Measurements from ENCODE around the gene ST6GALNAC5. TPM values are rescaled to one million over a fixed set of nuclear protein-coding genes. Genes with fewer than 3 reads are reported as not detected.

The ST6GALNAC5 gene
- total and polyA plus RNA-seq, 2 of the 13 experiments (the other 11 are each of a cell fraction or from before 2014, with no cell fraction given): not detected

DNA sequence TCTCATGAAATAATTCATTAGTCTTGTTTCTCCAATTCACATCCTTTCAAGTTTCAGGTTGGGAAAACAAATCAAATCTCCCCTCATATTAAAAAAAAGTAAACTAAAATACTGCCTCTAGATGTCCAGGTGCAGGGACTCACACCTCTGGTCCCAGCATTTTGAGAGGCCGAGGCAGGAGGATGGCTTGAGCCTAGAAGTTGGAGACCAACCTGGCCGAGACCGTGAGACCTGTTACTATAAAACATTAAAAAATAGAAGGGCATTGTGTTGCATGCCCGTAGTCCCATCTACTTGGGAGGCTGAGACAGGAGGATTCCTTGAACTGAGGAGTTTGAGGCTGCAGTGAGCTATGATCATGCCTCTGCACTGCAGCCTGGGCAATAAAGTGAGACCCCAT is 61.9 kb downstream of the ST6GALNAC5 start:
- DNase-seq (ENCODE audit: low spot score) (no peak), FAIRE-seq (no peak), ATAC-seq (no peak)
- Histone ChIP-seq H3K4me3 (replicated peaks in 1 of 3; ENCODE audit: insufficient read depth in 1 of 3, low read depth in 2 of 3, low read length in 3 of 3) (no peak overlapping the region), H3K27me3 (ENCODE audit: control insufficient read depth in 1 of 2, insufficient read depth in 2 of 2, low read length in 2 of 2) (no peaks in the 10 kb centered on the region), H3K27ac (ENCODE audit: extremely low read length, insufficient read depth, low read length) (no peak overlapping the region), H3K36me3 (replicated peaks in 1 of 2; ENCODE audit: control insufficient read depth in 1 of 2, insufficient read depth in 2 of 2, low read length in 2 of 2) (no peaks in the 10 kb centered on the region), H3K79me2 (ENCODE audit: insufficient read depth, low read length) (no peaks in the 10 kb centered on the region), H3K9ac (ENCODE audit: insufficient read depth, low read depth, low read length) (no peak overlapping the region), H3K4me2 (ENCODE audit: low read depth, low read length) (no peak overlapping the region), H3K9me3 (ENCODE audit: low read length) (no peaks in the 10 kb centered on the region), H4K20me1 (ENCODE audit: insufficient read depth, low read length) (no peaks in the 10 kb centered on the region; the same call in 1 of the 2 replicates), H3K4me1 (ENCODE audit: insufficient read depth, low read length) (no peaks in the 10 kb centered on the region), H2AFZ (ENCODE audit: low read length) (no peak overlapping the region)
- POLR2A ChIA-PET: no interaction called here
- BruUV-seq (replicated peaks): no TSS peak
- TF ChIP-seq RAD51 (IDR thresholded peaks at IDR 0.05; ENCODE audit: borderline replicate concordance) (no peak), ZBED4 (CRISPR knock-in tag; IDR thresholded peaks at IDR 0.05; ENCODE audit: borderline replicate concordance) (no peak), HMG20A (CRISPR knock-in tag; IDR thresholded peaks at IDR 0.05; ENCODE audit: borderline replicate concordance) (no peak), STAG1 (CRISPR knock-in tag; IDR thresholded peaks at IDR 0.05) (no peak), TOPORS (CRISPR knock-in tag; IDR thresholded peaks at IDR 0.05) (no peak), FOXA3 (CRISPR knock-in tag; IDR thresholded peaks at IDR 0.05) (no peak), NCOA5 (CRISPR knock-in tag; IDR thresholded peaks at IDR 0.05) (no peak), ZFP90 (CRISPR knock-in tag; IDR thresholded peaks at IDR 0.05; ENCODE audit: borderline replicate concordance) (no peak), RCOR2 (CRISPR knock-in tag; IDR thresholded peaks at IDR 0.05) (no peak), CAMTA2 (CRISPR knock-in tag; IDR thresholded peaks at IDR 0.05; ENCODE audit: borderline replicate concordance) (no peak), ZNF883 (CRISPR knock-in tag; IDR thresholded peaks at IDR 0.05; ENCODE audit: not compliant biosample characterization) (no peak), FIP1L1 (IDR thresholded peaks at IDR 0.05; ENCODE audit: borderline replicate concordance, insufficient read depth, low read depth, low read length) (no peak)
- in situ Hi-C loops (cut with HindIII; ENCODE audit: extremely low pct_ligation_motif_present, low pct_unique_long_range_greater_than_20kb): no loop called here
- CTCF ChIA-PET (ENCODE audit: low intra/inter-chr PET ratio, low total read pairs): no interaction called here
- intact Hi-C loops (cut with micrococcal nuclease; ENCODE audit: unreplicated experiment): no loop called here
- 0% methylated on average over 4 of the region's 4 CpGs for WGBS (ENCODE audit: low lambda C conversion rate)

Measured in HepG2 (cell line).